ENCODE measurements around the gene MED20. TPM values are rescaled to one million over a fixed set of nuclear protein-coding genes. Genes with fewer than 3 reads are reported as not detected.

The MED20 gene
- total and polyA plus RNA-seq, 2 donors (not counting 3 experiments of a cell fraction or from before 2014, with no cell fraction given), result 30.4 to 37.8 TPM

DNA sequence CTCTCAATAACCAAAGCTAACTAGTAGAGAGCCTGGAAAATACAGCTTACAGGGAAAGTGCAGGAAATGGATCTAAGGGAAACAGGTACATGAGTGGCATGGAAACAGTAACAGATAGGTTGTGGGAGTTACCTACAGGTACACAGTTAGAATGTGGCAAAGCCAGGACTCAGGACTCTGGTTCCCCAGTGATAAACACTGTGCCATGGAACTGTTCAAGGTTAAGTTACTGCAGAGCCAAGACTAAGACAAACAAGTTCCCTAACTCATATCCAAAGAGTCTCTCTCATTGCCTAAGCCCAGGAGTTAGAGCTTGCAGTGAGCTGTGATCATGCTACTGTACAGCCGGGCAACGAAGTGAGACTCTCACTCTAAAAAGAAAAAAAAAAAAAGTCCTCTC is 6.6 kb downstream of the MED20 start:
- H4K20me1 ChIP-seq (replicated peaks; ENCODE audit: control insufficient read depth, extremely low read depth, insufficient read depth, low read length), result no peaks in the 10 kb centered on the region
- no peak overlapping the region for H3K27ac ChIP-seq (ENCODE audit: insufficient read depth, low read depth, low read length)
- dilution Hi-C loops (cut with MboI; ENCODE audit: extremely low pct_ligation_motif_present, low sequenced_read_pairs) (no loop called here), intact Hi-C loops (cut with micrococcal nuclease) (no loop called here)
- FAIRE-seq (no peak), DNase-seq (ENCODE audit: low read depth, low spot score) (no peak)
- no peaks in the 10 kb centered on the region for H3K9me3 ChIP-seq (replicated peaks; ENCODE audit: control insufficient read depth, insufficient read depth, low read length)
- H3K9ac ChIP-seq (replicated peaks; ENCODE audit: extremely low read depth, insufficient read depth, low read length), result no peak overlapping the region
- H3K27me3 ChIP-seq (ENCODE audit: control insufficient read depth in 2 of 2, insufficient read depth in 2 of 2, low read length in 2 of 2), result no peaks in the 10 kb centered on the region
- POLR2A ChIA-PET, result no interaction called here
- no TSS peak for BruUV-seq (replicated peaks)
- TF ChIP-seq, protein P1, sequence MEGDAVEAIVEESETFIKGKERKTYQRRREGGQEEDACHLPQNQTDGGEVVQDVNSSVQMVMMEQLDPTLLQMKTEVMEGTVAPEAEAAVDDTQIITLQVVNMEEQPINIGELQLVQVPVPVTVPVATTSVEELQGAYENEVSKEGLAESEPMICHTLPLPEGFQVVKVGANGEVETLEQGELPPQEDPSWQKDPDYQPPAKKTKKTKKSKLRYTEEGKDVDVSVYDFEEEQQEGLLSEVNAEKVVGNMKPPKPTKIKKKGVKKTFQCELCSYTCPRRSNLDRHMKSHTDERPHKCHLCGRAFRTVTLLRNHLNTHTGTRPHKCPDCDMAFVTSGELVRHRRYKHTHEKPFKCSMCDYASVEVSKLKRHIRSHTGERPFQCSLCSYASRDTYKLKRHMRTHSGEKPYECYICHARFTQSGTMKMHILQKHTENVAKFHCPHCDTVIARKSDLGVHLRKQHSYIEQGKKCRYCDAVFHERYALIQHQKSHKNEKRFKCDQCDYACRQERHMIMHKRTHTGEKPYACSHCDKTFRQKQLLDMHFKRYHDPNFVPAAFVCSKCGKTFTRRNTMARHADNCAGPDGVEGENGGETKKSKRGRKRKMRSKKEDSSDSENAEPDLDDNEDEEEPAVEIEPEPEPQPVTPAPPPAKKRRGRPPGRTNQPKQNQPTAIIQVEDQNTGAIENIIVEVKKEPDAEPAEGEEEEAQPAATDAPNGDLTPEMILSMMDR (IDR thresholded peaks at IDR 0.05; ENCODE audit: extremely low read depth in 1 of 2, insufficient read depth in 1 of 2, low read depth in 1 of 2, low read length in 2 of 2), result no peak
- TF ChIP-seq POLR2AphosphoS5 (IDR thresholded peaks at IDR 0.05; ENCODE audit: insufficient read depth, low read depth, low read length) (no peak), EZH2 (IDR thresholded peaks at IDR 0.05; ENCODE audit: borderline replicate concordance, low read depth, low read length, severe bottlenecking) (no peak), JUN (IDR thresholded peaks at IDR 0.05; ENCODE audit: borderline replicate concordance, insufficient read depth, insufficient read length, low read depth) (no peak), POLR2A (IDR thresholded peaks at IDR 0.05; ENCODE audit: low read depth, low read length) (no peak), MYC (IDR thresholded peaks at IDR 0.05; ENCODE audit: low read depth, low read length) (no peak), GATA2 (IDR thresholded peaks at IDR 0.05; ENCODE audit: insufficient read depth, insufficient read length, low read depth, low read length) (no peak), FOS (IDR thresholded peaks at IDR 0.05; ENCODE audit: borderline replicate concordance, insufficient read depth, low read length) (no peak)
- TF ChIP-seq, protein P2, sequence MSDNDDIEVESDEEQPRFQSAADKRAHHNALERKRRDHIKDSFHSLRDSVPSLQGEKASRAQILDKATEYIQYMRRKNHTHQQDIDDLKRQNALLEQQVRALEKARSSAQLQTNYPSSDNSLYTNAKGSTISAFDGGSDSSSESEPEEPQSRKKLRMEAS (IDR thresholded peaks at IDR 0.05; ENCODE audit: insufficient read depth, insufficient read length), result no peak
- H3K4me3 ChIP-seq (replicated peaks in 1 of 3; ENCODE audit: insufficient read depth in 1 of 3, low read depth in 1 of 3, low read length in 3 of 3), result no peak overlapping the region
- H3K36me3 ChIP-seq (ENCODE audit: control insufficient read depth in 2 of 2, extremely low read depth in 1 of 2, insufficient read depth in 2 of 2, low read length in 2 of 2), result peaks cover 0 to under 1% of the 10 kb centered on the region in 2 experiments
- H3K79me2 ChIP-seq (ENCODE audit: control insufficient read depth, insufficient read depth, low read length), result peaks cover 18% of the 10 kb centered on the region
- CTCF ChIA-PET, result no interaction called here
- peaks cover 13% of the 10 kb centered on the region for H3K4me1 ChIP-seq (ENCODE audit: control insufficient read depth, extremely low read depth, insufficient read depth, low read length)
- no peak overlapping the region for H2AFZ ChIP-seq (ENCODE audit: low read depth, low read length)
- H3K4me2 ChIP-seq (ENCODE audit: insufficient read depth, low read length), result no peak overlapping the region
- no peaks in the 10 kb centered on the region for H3K9me1 ChIP-seq (replicated peaks; ENCODE audit: control insufficient read depth, extremely low read depth, insufficient read depth, low read length)

Data from endothelial cell of umbilical vein (primary cell).